Endodermal cell (in vitro differentiated cells): ENCODE measurements around the gene AGFG1. TPM values are rescaled to one million over a fixed set of nuclear protein-coding genes. Genes with fewer than 3 reads are reported as not detected.

Experiments used
- DNase-seq: peaks from one replicate; pipeline ENCODE4 v3.0.0-alpha.2; 2017
- H3K27ac ChIP-seq: 2 replicates; pipeline ENCODE4 v1.5.1; 2013; ENCODE audit warnings: mild to moderate bottlenecking, low read depth, low read length, moderate library complexity
- H3K27me3 ChIP-seq: 2 replicates; pipeline ENCODE4 v1.6.1; 2013; ENCODE audit warnings: mild to moderate bottlenecking, low read length, moderate library complexity; ENCODE audit not compliant: insufficient read depth, control insufficient read depth, poor library complexity, severe bottlenecking
- H3K36me3 ChIP-seq: 2 replicates; pipeline ENCODE4 v1.7.0; 2013; ENCODE audit warnings: mild to moderate bottlenecking, low read length, moderate library complexity; ENCODE audit not compliant: control insufficient read depth, insufficient read depth
- H3K4me1 ChIP-seq: one replicate; pipeline ENCODE4 v1.7.0; 2013; ENCODE audit warnings: low read length; ENCODE audit not compliant: control insufficient read depth, insufficient read depth
- H3K4me3 ChIP-seq: 2 replicates; pipeline ENCODE4 v1.5.1; 2013; ENCODE audit warnings: mild to moderate bottlenecking, low read length, moderate library complexity
- H3K9ac ChIP-seq: 2 replicates; pipeline ENCODE4 v1.6.1; 2013; ENCODE audit warnings: mild to moderate bottlenecking, low read length, moderate library complexity; ENCODE audit not compliant: poor library complexity, severe bottlenecking; ENCODE audit errors: extremely low read depth
- H3K9me3 ChIP-seq: 2 replicates; pipeline ENCODE4 v1.6.1; 2013; ENCODE audit warnings: mild to moderate bottlenecking, low read length, moderate library complexity; ENCODE audit not compliant: control insufficient read depth
- H3K27ac Mint-ChIP-seq: 2 replicates; pipeline ENCODE4 v1.8.0; 2020; ENCODE audit warnings: mixed read lengths
- H3K27me3 Mint-ChIP-seq: 2 replicates; pipeline ENCODE4 v1.8.0; 2021; ENCODE audit warnings: mild to moderate bottlenecking, mixed read lengths; ENCODE audit not compliant: insufficient read depth
- H3K36me3 Mint-ChIP-seq: 2 replicates; pipeline ENCODE4 v1.8.0; 2020; ENCODE audit warnings: low read depth, mixed read lengths
- H3K4me1 Mint-ChIP-seq: 2 replicates; pipeline ENCODE4 v1.8.0; 2020; ENCODE audit warnings: mixed read lengths
- H3K4me3 Mint-ChIP-seq: 2 replicates; pipeline ENCODE4 v1.8.0; 2020; ENCODE audit warnings: mild to moderate bottlenecking, moderate library complexity, mixed read lengths
- H3K9me3 Mint-ChIP-seq: 2 replicates; pipeline ENCODE4 v1.8.0; 2020; ENCODE audit warnings: mild to moderate bottlenecking, mixed read lengths
- WGBS, 2 experiments: methylation state at CpG; one replicate each; pipeline versions ENCODE4 v1.1.5 to v1.1.7; 2013; ENCODE audit warnings: missing lambda C conversion rate in 2 of 2, mixed read lengths in 1 of 2; ENCODE audit not compliant: insufficient coverage in 1 of 2, insufficient read length in 1 of 2; 5-methylcytosine and 5-hydroxymethylcytosine counted together
- total RNA-seq, 2 donors: library from RNA; stranded (reverse); fragmentation: NEBNext Ultra II Directional in 1 of 2; extraction: Animal tissue kit (Norgen Biotek cat#: 25700) in 1 of 2; gene quantifications; 2 replicates in 1 of 2; 3 replicates in 1 of 2; pipeline ENCODE4 v1.2.1, GENCODE V29; 2021
- TF ChIP-seq, protein P1 (sequence below): fragments of 200-600 bp; sonication (generic); conservative IDR thresholded peaks from 2 replicates; pipeline ENCODE4 v1.5.0; 2021; ENCODE audit warnings: antibody characterized with exemption, mild to moderate bottlenecking

The AGFG1 gene
- total RNA-seq, 2 donors from 2014 or later: 90.3 to 92.0 TPM

DNA sequence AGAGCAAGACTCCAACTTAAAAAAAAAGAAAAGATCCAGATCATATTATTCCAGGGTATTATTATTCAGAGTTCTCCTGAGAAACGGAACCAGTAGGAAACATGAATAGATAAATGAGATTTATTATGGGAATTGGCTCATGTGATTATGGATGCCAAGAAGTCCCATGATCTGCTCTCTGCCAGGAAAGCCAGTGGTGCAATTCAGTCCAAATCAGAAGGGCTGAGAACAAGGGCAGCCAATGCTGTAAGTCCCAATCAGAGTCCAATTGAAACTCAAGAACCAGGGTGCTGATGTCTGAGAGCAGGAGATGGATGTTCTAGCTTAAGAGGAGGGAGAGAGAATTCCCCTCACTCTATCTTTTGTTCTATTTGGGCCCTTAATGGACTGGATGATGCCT, 134.5 kb downstream of the AGFG1 start:
- Histone ChIP-seq H3K36me3 (no peaks in the 10 kb centered on the region), H3K27me3 (no peaks in the 10 kb centered on the region), H3K9ac (no peak overlapping the region), H3K27ac (no peak overlapping the region), H3K9me3 (no peaks in the 10 kb centered on the region), H3K4me3 (no peak overlapping the region), H3K4me1 (no peaks in the 10 kb centered on the region)
- no peak overlapping the region for H3K4me3 Mint-ChIP-seq
- TF ChIP-seq, protein P1, sequence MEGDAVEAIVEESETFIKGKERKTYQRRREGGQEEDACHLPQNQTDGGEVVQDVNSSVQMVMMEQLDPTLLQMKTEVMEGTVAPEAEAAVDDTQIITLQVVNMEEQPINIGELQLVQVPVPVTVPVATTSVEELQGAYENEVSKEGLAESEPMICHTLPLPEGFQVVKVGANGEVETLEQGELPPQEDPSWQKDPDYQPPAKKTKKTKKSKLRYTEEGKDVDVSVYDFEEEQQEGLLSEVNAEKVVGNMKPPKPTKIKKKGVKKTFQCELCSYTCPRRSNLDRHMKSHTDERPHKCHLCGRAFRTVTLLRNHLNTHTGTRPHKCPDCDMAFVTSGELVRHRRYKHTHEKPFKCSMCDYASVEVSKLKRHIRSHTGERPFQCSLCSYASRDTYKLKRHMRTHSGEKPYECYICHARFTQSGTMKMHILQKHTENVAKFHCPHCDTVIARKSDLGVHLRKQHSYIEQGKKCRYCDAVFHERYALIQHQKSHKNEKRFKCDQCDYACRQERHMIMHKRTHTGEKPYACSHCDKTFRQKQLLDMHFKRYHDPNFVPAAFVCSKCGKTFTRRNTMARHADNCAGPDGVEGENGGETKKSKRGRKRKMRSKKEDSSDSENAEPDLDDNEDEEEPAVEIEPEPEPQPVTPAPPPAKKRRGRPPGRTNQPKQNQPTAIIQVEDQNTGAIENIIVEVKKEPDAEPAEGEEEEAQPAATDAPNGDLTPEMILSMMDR: no peak
- no peaks in the 10 kb centered on the region for H3K9me3 Mint-ChIP-seq
- no peaks in the 10 kb centered on the region for H3K36me3 Mint-ChIP-seq
- WGBS, 2 experiments: 97 to 100% methylated on average over 1 of the region's 1 CpG
- no peak for DNase-seq
- no peak overlapping the region for H3K27ac Mint-ChIP-seq
- H3K27me3 Mint-ChIP-seq: no peaks in the 10 kb centered on the region
- no peaks in the 10 kb centered on the region for H3K4me1 Mint-ChIP-seq

DNA sequence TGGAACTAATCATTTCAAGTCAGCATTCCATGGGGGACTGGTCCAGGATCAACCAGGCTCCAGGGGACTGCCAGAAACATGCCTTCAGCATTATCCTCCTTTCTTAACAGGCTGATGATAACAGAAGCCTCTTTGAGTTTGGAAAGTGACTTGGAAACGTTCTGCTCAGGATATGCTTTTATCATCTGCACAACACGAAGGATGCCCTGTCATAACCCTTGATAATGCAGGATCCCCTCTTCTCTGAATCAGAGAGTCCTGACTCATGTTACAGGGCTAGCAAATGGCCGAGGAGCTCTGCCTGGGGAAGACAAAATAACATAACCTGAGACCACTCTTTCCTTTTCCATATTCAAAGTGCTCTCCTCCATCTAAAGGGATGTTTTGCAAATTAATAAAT, 136.0 kb downstream of the AGFG1 start:
- no peaks in the 10 kb centered on the region for H3K4me1 ChIP-seq
- no peaks in the 10 kb centered on the region for H3K36me3 Mint-ChIP-seq
- H3K9ac ChIP-seq: no peak overlapping the region
- 76 to 81% methylated on average over 2 to 3 of the region's 3 CpGs for WGBS, 2 experiments
- no peaks in the 10 kb centered on the region for H3K4me1 Mint-ChIP-seq
- no peak overlapping the region for H3K4me3 ChIP-seq
- no peaks in the 10 kb centered on the region for H3K9me3 ChIP-seq
- TF ChIP-seq, protein P1: no peak
- DNase-seq: no peak
- H3K27ac Mint-ChIP-seq: no peak overlapping the region
- no peak overlapping the region for H3K27ac ChIP-seq
- H3K27me3 Mint-ChIP-seq: peaks cover 3% of the 10 kb centered on the region
- H3K9me3 Mint-ChIP-seq: no peaks in the 10 kb centered on the region
- H3K27me3 ChIP-seq: no peaks in the 10 kb centered on the region
- no peak overlapping the region for H3K4me3 Mint-ChIP-seq
- no peaks in the 10 kb centered on the region for H3K36me3 ChIP-seq

DNA sequence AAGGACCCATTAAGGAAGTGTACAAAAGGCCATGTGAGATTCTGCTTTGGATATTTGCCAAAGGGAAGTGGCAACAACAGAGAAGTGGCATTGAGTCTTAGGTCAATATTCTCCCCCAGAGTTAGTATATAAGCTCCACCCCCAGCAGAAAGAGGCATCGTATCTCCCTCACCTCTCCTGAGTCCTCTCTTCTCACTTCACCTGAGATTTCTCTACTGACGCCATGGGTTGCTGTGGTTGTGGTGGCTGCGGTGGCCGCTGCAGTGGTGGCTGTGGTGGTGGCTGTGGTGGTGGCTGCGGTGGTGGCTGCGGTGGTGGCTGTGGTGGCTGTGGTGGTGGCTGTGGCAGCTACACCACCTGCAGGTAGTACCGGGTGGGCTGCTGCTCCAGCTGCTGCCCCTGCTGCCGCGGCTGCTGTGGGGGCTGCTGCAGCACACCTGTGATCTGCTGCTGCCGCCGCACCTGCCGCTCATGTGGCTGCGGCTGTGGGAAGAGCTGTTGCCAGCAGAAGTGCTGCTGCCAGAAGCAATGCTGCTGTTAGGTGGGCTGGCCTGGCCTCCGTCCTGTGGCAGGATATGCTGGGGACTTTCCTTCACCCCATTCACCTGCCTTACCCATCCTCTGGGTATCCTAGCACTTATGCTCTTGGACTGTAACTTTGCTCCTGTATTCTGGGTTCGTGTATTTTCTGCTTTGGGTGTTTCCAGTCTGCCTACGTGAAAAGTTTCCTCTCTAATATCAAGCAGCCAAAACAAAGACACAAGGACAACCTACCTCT, 136.8 kb downstream of the AGFG1 start:
- H3K4me1 ChIP-seq: no peaks in the 10 kb centered on the region
- no peaks in the 10 kb centered on the region for H3K27me3 ChIP-seq
- no peak overlapping the region for H3K9ac ChIP-seq
- no peak for DNase-seq
- no peak overlapping the region for H3K4me3 ChIP-seq
- no peaks in the 10 kb centered on the region for H3K36me3 ChIP-seq
- no peaks in the 10 kb centered on the region for H3K36me3 Mint-ChIP-seq
- no peaks in the 10 kb centered on the region for H3K4me1 Mint-ChIP-seq
- H3K4me3 Mint-ChIP-seq: no peak overlapping the region
- no peak overlapping the region for H3K27ac Mint-ChIP-seq
- peaks cover 3% of the 10 kb centered on the region for H3K27me3 Mint-ChIP-seq
- WGBS, 2 experiments: 87 to 90% methylated on average over 8 to 13 of the region's 16 CpGs
- H3K9me3 ChIP-seq: no peaks in the 10 kb centered on the region
- no peak overlapping the region for H3K27ac ChIP-seq
- no peaks in the 10 kb centered on the region for H3K9me3 Mint-ChIP-seq
- TF ChIP-seq, protein P1: no peak
